H9 (cell line): ENCODE results near the gene ABCF2. TPM values are rescaled to one million over a fixed set of nuclear protein-coding genes. Genes with fewer than 3 reads are reported as not detected.

Experiments
- DNase-seq: peaks from one replicate; pipeline ENCODE4 v3.0.0-alpha.2; 2017
- H2AFZ ChIP-seq: one replicate; pipeline ENCODE4 v1.6.1; 2013; ENCODE audit warnings: mild to moderate bottlenecking, low read length, control low read depth, moderate library complexity
- H2AK5ac ChIP-seq: 2 replicates; pipeline ENCODE4 v1.6.1; 2013; ENCODE audit warnings: low read length, control low read depth, mixed read lengths; ENCODE audit not compliant: insufficient read length
- H2BK120ac ChIP-seq: one replicate; pipeline ENCODE4 v1.6.1; 2013; ENCODE audit warnings: low read depth, mild to moderate bottlenecking, low read length, control low read depth, inconsistent platforms; ENCODE audit not compliant: poor library complexity, severe bottlenecking
- H2BK12ac ChIP-seq: 2 replicates; pipeline ENCODE4 v1.6.1; 2013; ENCODE audit warnings: low read length, control low read depth, mixed read lengths, low read depth; ENCODE audit not compliant: insufficient read length
- H2BK15ac ChIP-seq: 2 replicates; pipeline ENCODE4 v1.6.1; 2013; ENCODE audit warnings: low read depth, low read length, control low read depth
- H2BK20ac ChIP-seq: one replicate; pipeline ENCODE4 v1.6.1; 2013; ENCODE audit warnings: low read depth, mild to moderate bottlenecking, low read length, control low read depth, inconsistent platforms; ENCODE audit not compliant: poor library complexity, severe bottlenecking
- H2BK5ac ChIP-seq: 2 replicates; pipeline ENCODE4 v1.6.1; 2013; ENCODE audit warnings: low read length, control low read depth, mixed read lengths; ENCODE audit not compliant: insufficient read length
- H3K14ac ChIP-seq: 2 replicates; pipeline ENCODE4 v1.6.1; 2013; ENCODE audit warnings: low read length, control low read depth; ENCODE audit not compliant: insufficient read depth
- H3K18ac ChIP-seq: 2 replicates; pipeline ENCODE4 v1.6.1; 2013; ENCODE audit warnings: low read depth, mild to moderate bottlenecking, mixed read lengths, low read length, control low read depth; ENCODE audit not compliant: insufficient read length
- H3K23ac ChIP-seq: 2 replicates; pipeline ENCODE4 v1.6.1; 2013; ENCODE audit warnings: low read length, control low read depth, mixed read lengths, low read depth; ENCODE audit not compliant: insufficient read length
- H3K23me2 ChIP-seq: 2 replicates; pipeline ENCODE4 v1.6.1; 2013; ENCODE audit warnings: low read depth, mild to moderate bottlenecking, mixed read lengths, low read length, control low read depth; ENCODE audit not compliant: insufficient read length, poor library complexity, severe bottlenecking
- H3K27ac ChIP-seq: 2 replicates; pipeline ENCODE4 v1.5.1; 2013; ENCODE audit warnings: low read length, control low read depth, mixed read lengths, low read depth; ENCODE audit not compliant: insufficient read length
- H3K27me3 ChIP-seq: 2 replicates; pipeline ENCODE4 v1.6.1; 2013; ENCODE audit warnings: low read length, control low read depth, inconsistent platforms; ENCODE audit not compliant: insufficient read depth
- H3K4ac ChIP-seq: 2 replicates; pipeline ENCODE4 v1.6.1; 2013; ENCODE audit warnings: low read depth, mild to moderate bottlenecking, control low read depth, inconsistent platforms, low read length, moderate library complexity
- H3K4me1 ChIP-seq: 2 replicates; pipeline ENCODE4 v1.6.1; 2013; ENCODE audit warnings: low read length, control low read depth, inconsistent platforms; ENCODE audit not compliant: insufficient read depth
- H3K4me2 ChIP-seq: 2 replicates; pipeline ENCODE4 v1.6.1; 2013; ENCODE audit warnings: low read length, control low read depth, mixed read lengths; ENCODE audit not compliant: insufficient read length, insufficient read depth
- H3K56ac ChIP-seq: 2 replicates; pipeline ENCODE4 v1.6.1; 2013; ENCODE audit warnings: low read depth, mild to moderate bottlenecking, mixed read lengths, low read length, control low read depth; ENCODE audit not compliant: insufficient read length
- H3K79me1 ChIP-seq: 2 replicates; pipeline ENCODE4 v1.6.1; 2013; ENCODE audit warnings: low read depth, mild to moderate bottlenecking, moderate library complexity, low read length, control low read depth, inconsistent platforms; ENCODE audit not compliant: insufficient read depth, poor library complexity, severe bottlenecking
- H3K79me2 ChIP-seq: 2 replicates; pipeline ENCODE4 v1.6.1; 2013; ENCODE audit warnings: low read length, control low read depth, inconsistent platforms; ENCODE audit not compliant: insufficient read depth
- H3K9ac ChIP-seq: 2 replicates; pipeline ENCODE4 v1.6.1; 2013; ENCODE audit warnings: low read length, control low read depth, mixed read lengths; ENCODE audit not compliant: insufficient read length; ENCODE audit errors: extremely low read depth
- H3K9me3 ChIP-seq: one replicate; pipeline ENCODE4 v1.6.1; 2013; ENCODE audit warnings: low read depth, low read length, inconsistent platforms; ENCODE audit not compliant: control insufficient read depth
- H3T11ph ChIP-seq: one replicate; pipeline ENCODE4 v1.6.1; 2013; ENCODE audit warnings: mild to moderate bottlenecking, low read length, control low read depth, inconsistent platforms
- H4K20me1 ChIP-seq: one replicate; pipeline ENCODE4 v1.6.1; 2013; ENCODE audit not compliant: control insufficient read depth, insufficient read length, insufficient read depth
- H4K5ac ChIP-seq: 2 replicates; pipeline ENCODE4 v1.6.1; 2013; ENCODE audit warnings: low read depth, mild to moderate bottlenecking, mixed read lengths, low read length, control low read depth; ENCODE audit not compliant: insufficient read length
- H4K8ac ChIP-seq: replicated peaks from 2 replicates; pipeline ENCODE4 v1.6.1; 2013; ENCODE audit warnings: low read length, control low read depth, mixed read lengths, low read depth; ENCODE audit not compliant: insufficient read length
- H4K91ac ChIP-seq: 2 replicates; pipeline ENCODE4 v1.6.1; 2013; ENCODE audit warnings: low read depth, mild to moderate bottlenecking, moderate library complexity, mixed read lengths, low read length, control low read depth; ENCODE audit not compliant: insufficient read length
- H3K27ac Mint-ChIP-seq, 3 experiments: 2 replicates in 2 of 3; 3 replicates in 1 of 3; pipeline ENCODE4 v1.8.0; 2020 to 2021; ENCODE audit warnings: mixed read lengths in 3 of 3, mild to moderate bottlenecking in 1 of 3, moderate library complexity in 1 of 3
- H3K27me3 Mint-ChIP-seq: 2 replicates; pipeline ENCODE4 v1.8.0; 2021; ENCODE audit warnings: low read depth, mild to moderate bottlenecking, moderate library complexity, mixed read lengths
- H3K36me3 Mint-ChIP-seq, 3 experiments: 2 replicates in 2 of 3; 3 replicates in 1 of 3; pipeline ENCODE4 v1.8.0; 2020 to 2021; ENCODE audit warnings: low read depth in 3 of 3, mixed read lengths in 3 of 3; ENCODE audit not compliant: insufficient read depth in 1 of 3
- H3K4me1 Mint-ChIP-seq, 2 experiments: 2 replicates each; pipeline ENCODE4 v1.8.0; 2020; ENCODE audit warnings: mixed read lengths in 2 of 2
- H3K4me3 Mint-ChIP-seq, 2 experiments: 2 replicates in 1 of 2; 3 replicates in 1 of 2; pipeline ENCODE4 v1.8.0; 2020 to 2021; ENCODE audit warnings: mild to moderate bottlenecking in 2 of 2, mixed read lengths in 2 of 2, moderate library complexity in 1 of 2
- H3K9me3 Mint-ChIP-seq, 2 experiments: 2 replicates in 1 of 2; 3 replicates in 1 of 2; pipeline ENCODE4 v1.8.0; 2020; ENCODE audit warnings: mild to moderate bottlenecking in 2 of 2, mixed read lengths in 2 of 2, moderate library complexity in 1 of 2
- WGBS: extraction: QIAGEN DNeasy Blood & Tissue Kit; methylation state at CpG from one replicate; pipeline ENCODE4 v1.1.7; 2013; ENCODE audit warnings: missing lambda C conversion rate, low lambda C conversion rate, mixed read lengths; ENCODE audit not compliant: insufficient read length; ENCODE audit errors: extremely low coverage; 5-methylcytosine and 5-hydroxymethylcytosine counted together
- total RNA-seq: library from RNA; stranded (reverse); gene quantifications from 2 replicates; pipeline ENCODE4 v1.2.1, GENCODE V29; 2021
- TF ChIP-seq, protein P1 (sequence below): fragments of 200-600 bp; sonication (generic); conservative IDR thresholded peaks from 3 replicates; pipeline ENCODE4 v1.8.0; 2021; ENCODE audit warnings: antibody characterized with exemption, mild to moderate bottlenecking

Gene ABCF2
- total RNA-seq, 1 experiment from 2014 or later: 70.1 TPM

DNA sequence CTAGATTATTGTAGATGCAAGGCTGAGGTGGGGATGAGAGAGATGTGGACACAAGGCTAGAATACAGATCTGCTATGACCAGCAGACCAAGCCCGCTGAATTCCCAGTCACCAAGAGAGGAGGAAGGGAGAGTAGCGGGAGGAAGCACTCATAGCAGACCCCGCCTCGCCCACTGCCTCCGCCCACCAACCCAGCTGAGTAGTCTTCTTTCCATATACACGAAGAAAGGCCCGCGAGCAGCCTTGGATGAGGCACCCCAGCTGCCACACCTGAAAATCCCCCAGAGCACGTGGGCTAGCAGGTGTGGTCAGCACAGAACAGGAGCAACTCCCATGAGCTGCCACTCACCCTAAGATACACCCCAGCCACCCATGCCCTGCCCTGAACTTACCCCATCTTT, 8.8 kb downstream of the ABCF2 start:
- Histone ChIP-seq H3K79me2 (no peaks in the 10 kb centered on the region), H3K56ac (no peak overlapping the region), H2BK15ac (no peak overlapping the region), H4K5ac (no peak overlapping the region), H3K23ac (no peak overlapping the region), H3K27ac (no peak overlapping the region), H2BK20ac (no peak overlapping the region), H3K18ac (no peak overlapping the region), H2BK120ac (no peak overlapping the region), H2BK5ac (no peak overlapping the region), H3K4ac (no peak overlapping the region), H2BK12ac (no peak overlapping the region), H3K14ac (no peak overlapping the region), H3T11ph (no peak overlapping the region), H4K91ac (no peak overlapping the region), H2AFZ (no peak overlapping the region), H3K9me3 (no peaks in the 10 kb centered on the region), H4K20me1 (no peaks in the 10 kb centered on the region), H3K4me2 (no peak overlapping the region), H2AK5ac (no peak overlapping the region), H3K79me1 (no peaks in the 10 kb centered on the region), H3K4me1 (no peaks in the 10 kb centered on the region), H3K9ac (no peak overlapping the region), H3K27me3 (no peaks in the 10 kb centered on the region), H4K8ac (no peak overlapping the region), H3K23me2 (no peaks in the 10 kb centered on the region)
- peaks cover 61 to 90% (median 81%) of the 10 kb centered on the region in 3 experiments; a peak in 6 of 7 replicates for H3K36me3 Mint-ChIP-seq
- no CpG with 5 or more reads among the region's 9 CpGs for WGBS
- DNase-seq: no peak
- no peak overlapping the region; a peak in 1 of 5 replicates for H3K4me3 Mint-ChIP-seq
- no peaks in the 10 kb centered on the region for H3K27me3 Mint-ChIP-seq
- H3K9me3 Mint-ChIP-seq: no peaks in the 10 kb centered on the region
- no peak overlapping the region for H3K27ac Mint-ChIP-seq
- TF ChIP-seq, protein P1, sequence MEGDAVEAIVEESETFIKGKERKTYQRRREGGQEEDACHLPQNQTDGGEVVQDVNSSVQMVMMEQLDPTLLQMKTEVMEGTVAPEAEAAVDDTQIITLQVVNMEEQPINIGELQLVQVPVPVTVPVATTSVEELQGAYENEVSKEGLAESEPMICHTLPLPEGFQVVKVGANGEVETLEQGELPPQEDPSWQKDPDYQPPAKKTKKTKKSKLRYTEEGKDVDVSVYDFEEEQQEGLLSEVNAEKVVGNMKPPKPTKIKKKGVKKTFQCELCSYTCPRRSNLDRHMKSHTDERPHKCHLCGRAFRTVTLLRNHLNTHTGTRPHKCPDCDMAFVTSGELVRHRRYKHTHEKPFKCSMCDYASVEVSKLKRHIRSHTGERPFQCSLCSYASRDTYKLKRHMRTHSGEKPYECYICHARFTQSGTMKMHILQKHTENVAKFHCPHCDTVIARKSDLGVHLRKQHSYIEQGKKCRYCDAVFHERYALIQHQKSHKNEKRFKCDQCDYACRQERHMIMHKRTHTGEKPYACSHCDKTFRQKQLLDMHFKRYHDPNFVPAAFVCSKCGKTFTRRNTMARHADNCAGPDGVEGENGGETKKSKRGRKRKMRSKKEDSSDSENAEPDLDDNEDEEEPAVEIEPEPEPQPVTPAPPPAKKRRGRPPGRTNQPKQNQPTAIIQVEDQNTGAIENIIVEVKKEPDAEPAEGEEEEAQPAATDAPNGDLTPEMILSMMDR: no peak
- H3K4me1 Mint-ChIP-seq: no peaks in the 10 kb centered on the region
